Peyer's patch (tissue), 4 donors: ENCODE results near the gene PSIP1.

ENCODE experiments used
- CTCF ChIP-seq, 6 experiments: fragments of 450-650 bp in 4 of 6; fragments of 200-600 bp in 2 of 6; sonication (generic) in 1 of 6; IDR thresholded peaks; one replicate each; pipeline ENCODE4 v1.5.1; 2017 to 2019; ENCODE audit warnings: antibody characterized with exemption in 6 of 6, mild to moderate bottlenecking in 3 of 6, moderate library complexity in 1 of 6
- POLR2A ChIP-seq, 2 donors: fragments of 450-650 bp; IDR thresholded peaks; one replicate each; pipeline ENCODE4 v1.5.1; 2017; ENCODE audit warnings: antibody characterized with exemption in 2 of 2, mild to moderate bottlenecking in 2 of 2, moderate library complexity in 2 of 2

- TF ChIP-seq POLR2A (IDR thresholded peaks at IDR 0.05) (no peak), CTCF (IDR thresholded peaks at IDR 0.05) (no peak)
Measured at GRCh38 chr9:15421990-15422371, 88.8 kb downstream of the PSIP1 start.
